ENCODE measurements around the gene UNC5A.

Gene UNC5A

GRCh38 chr5:176879663-176880361 is 69.5 kb downstream of the UNC5A start:
- DNase-seq (ENCODE audit: extremely low read depth, insufficient read length), result no peak
- Histone ChIP-seq H3K4me3 (replicated peaks; ENCODE audit: low read depth, low read length) (no peak overlapping the region), H3K36me3 (ENCODE audit: control insufficient read depth, insufficient read depth, low read length) (no peaks in the 10 kb centered on the region), H3K27me3 (replicated peaks; ENCODE audit: control insufficient read depth, insufficient read depth, low read length) (peaks cover 1% of the 10 kb centered on the region; the same call in 1 of the 2 replicates)
- TF ChIP-seq CTCF (IDR thresholded peaks at IDR 0.05; ENCODE audit: insufficient read depth, low read length, poor library complexity, severe bottlenecking), result no peak

DNA sequence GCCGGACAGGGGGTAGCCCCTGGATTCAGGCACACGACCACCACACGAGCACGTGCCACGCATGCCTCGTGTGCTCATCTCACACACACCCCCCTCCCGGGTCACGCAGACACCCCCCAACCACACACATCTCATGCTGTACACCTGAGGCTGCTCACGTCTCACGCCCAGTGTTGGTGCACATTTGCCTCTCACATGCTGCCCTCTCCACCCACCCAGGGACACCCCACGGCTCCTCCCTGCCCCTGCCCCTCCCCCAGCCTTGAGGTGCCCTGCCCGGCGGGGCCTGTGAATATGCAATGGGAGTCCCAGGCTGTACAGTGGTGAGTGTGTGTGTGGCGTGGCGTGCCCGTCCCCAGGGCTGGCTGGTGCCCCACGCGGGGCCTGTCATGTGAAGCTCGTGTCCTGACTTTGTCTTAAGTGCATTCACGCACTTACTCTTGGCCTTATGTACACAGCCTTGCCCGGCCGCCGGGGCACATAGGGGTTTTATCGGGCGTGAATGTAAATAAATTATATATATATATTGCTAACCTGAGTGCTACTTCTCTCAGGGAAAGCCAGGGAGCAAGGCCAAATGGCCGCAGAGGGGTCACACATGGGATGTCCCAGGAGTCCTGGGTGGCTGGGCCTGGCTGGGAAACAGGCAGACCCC is 70.1 kb downstream of the UNC5A start:
- DNase-seq (ENCODE audit: extremely low read depth, insufficient read length), result no peak
- H3K27me3 ChIP-seq (replicated peaks; ENCODE audit: control insufficient read depth, insufficient read depth, low read length), result peaks cover 1% of the 10 kb centered on the region; the same call in 1 of the 2 replicates
- no peak overlapping the region for H3K4me3 ChIP-seq (replicated peaks; ENCODE audit: low read depth, low read length)
- TF ChIP-seq CTCF (IDR thresholded peaks at IDR 0.05; ENCODE audit: insufficient read depth, low read length, poor library complexity, severe bottlenecking), result no peak
- H3K36me3 ChIP-seq (ENCODE audit: control insufficient read depth, insufficient read depth, low read length), result no peaks in the 10 kb centered on the region

- Histone ChIP-seq H3K27me3 (replicated peaks; ENCODE audit: control insufficient read depth, insufficient read depth, low read length) (no peaks in the 10 kb centered on the region; the same call in 1 of the 2 replicates), H3K36me3 (ENCODE audit: control insufficient read depth, insufficient read depth, low read length) (no peaks in the 10 kb centered on the region), H3K4me3 (replicated peaks; ENCODE audit: low read depth, low read length) (no peak overlapping the region)
- DNase-seq (ENCODE audit: extremely low read depth, insufficient read length), result no peak
- TF ChIP-seq CTCF (IDR thresholded peaks at IDR 0.05; ENCODE audit: insufficient read depth, low read length, poor library complexity, severe bottlenecking), result no peak
These were observed 70.8 kb downstream of the UNC5A start for GRCh38 chr5:176881021-176881749.

DNA sequence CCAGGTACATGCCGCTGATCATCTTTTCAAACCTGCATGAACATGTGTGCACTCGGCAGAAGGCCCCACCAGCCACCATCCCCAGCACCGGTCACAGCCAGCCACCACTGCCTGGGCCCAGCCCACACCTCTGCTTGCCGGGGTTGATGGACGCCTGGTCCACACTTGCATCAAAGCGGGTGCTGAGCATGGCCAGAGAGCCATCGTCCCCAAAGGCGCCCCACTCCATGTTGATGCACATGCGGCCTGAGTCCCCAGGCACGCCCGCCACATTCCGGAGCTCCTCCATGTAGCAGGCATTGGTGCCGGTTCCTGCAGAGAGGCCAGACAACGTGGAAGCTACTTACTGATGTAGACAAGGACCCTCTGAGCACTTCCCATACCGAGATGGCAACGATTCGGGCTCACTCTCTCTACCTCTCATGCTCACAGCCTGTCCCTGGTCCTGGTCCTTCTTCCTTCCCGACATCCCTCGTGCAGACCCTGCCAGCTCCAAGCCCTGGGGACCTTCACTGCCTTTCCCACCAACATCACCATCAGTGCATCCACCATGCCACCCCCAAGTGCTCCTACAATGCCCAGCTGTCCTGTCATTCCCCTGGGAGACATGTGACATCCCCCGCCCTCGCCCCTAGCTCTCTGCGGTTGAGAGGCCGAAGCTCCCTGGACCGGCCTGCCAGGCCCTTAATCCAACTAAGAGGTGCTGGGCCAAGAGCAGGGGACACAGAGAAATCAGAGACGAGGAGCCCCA is 71.6 kb downstream of the UNC5A start:
- DNase-seq (ENCODE audit: extremely low read depth, insufficient read length), result no peak
- no peak for TF ChIP-seq CTCF (IDR thresholded peaks at IDR 0.05; ENCODE audit: insufficient read depth, low read length, poor library complexity, severe bottlenecking)
- H3K27me3 ChIP-seq (replicated peaks; ENCODE audit: control insufficient read depth, insufficient read depth, low read length), result no peaks in the 10 kb centered on the region; the same call in 1 of the 2 replicates

GRCh38 chr5:176882567-176882903 is 72.2 kb downstream of the UNC5A start:
- Histone ChIP-seq H3K4me3 (replicated peaks; ENCODE audit: low read depth, low read length) (no peak overlapping the region), H3K27me3 (replicated peaks; ENCODE audit: control insufficient read depth, insufficient read depth, low read length) (no peaks in the 10 kb centered on the region; the same call in 1 of the 2 replicates), H3K36me3 (ENCODE audit: control insufficient read depth, insufficient read depth, low read length) (no peaks in the 10 kb centered on the region)
- TF ChIP-seq CTCF (IDR thresholded peaks at IDR 0.05; ENCODE audit: insufficient read depth, low read length, poor library complexity, severe bottlenecking), result no peak
- DNase-seq (ENCODE audit: extremely low read depth, insufficient read length), result no peak

More for the DNA sequence above, 71.6 kb downstream of the UNC5A start:
- Histone ChIP-seq H3K36me3 (ENCODE audit: control insufficient read depth, insufficient read depth, low read length) (no peaks in the 10 kb centered on the region), H3K4me3 (replicated peaks; ENCODE audit: low read depth, low read length) (no peak overlapping the region)

Measured in GM06990 (cell line).